GM23248 (cell line): ENCODE measurements around the gene CIRBP.

Source experiments
- EZH2 ChIP-seq: fragments of 200-600 bp; sonication (generic); IDR thresholded peaks from 2 replicates; pipeline ENCODE4 v1.6.1; 2018; ENCODE audit warnings: antibody characterized with exemption, mild to moderate bottlenecking; ENCODE audit not compliant: insufficient read depth, poor library complexity, severe bottlenecking
- EZH2phosphoT487 ChIP-seq: fragments of 200-600 bp; sonication (generic); IDR thresholded peaks from 2 replicates; pipeline ENCODE4 v1.6.1; 2018; ENCODE audit warnings: antibody characterized with exemption, moderate library complexity, mild to moderate bottlenecking, low read depth; ENCODE audit not compliant: insufficient read depth

GRCh38 chr19:1221904-1222255 is 47.3 kb upstream of the CIRBP start:
- TF ChIP-seq EZH2 (no peak), EZH2phosphoT487 (no peak)
